H9 (cell line): Measurements from ENCODE around the gene CHEK1. TPM values are rescaled to one million over a fixed set of nuclear protein-coding genes. Genes with fewer than 3 reads are reported as not detected.

ENCODE experiments used
- DNase-seq: peaks from one replicate; pipeline ENCODE4 v3.0.0-alpha.2; 2017
- H2AFZ ChIP-seq: one replicate; pipeline ENCODE4 v1.6.1; 2013; ENCODE audit warnings: mild to moderate bottlenecking, low read length, control low read depth, moderate library complexity
- H2AK5ac ChIP-seq: 2 replicates; pipeline ENCODE4 v1.6.1; 2013; ENCODE audit warnings: low read length, control low read depth, mixed read lengths; ENCODE audit not compliant: insufficient read length
- H2BK120ac ChIP-seq: one replicate; pipeline ENCODE4 v1.6.1; 2013; ENCODE audit warnings: low read depth, mild to moderate bottlenecking, low read length, control low read depth, inconsistent platforms; ENCODE audit not compliant: poor library complexity, severe bottlenecking
- H2BK12ac ChIP-seq: 2 replicates; pipeline ENCODE4 v1.6.1; 2013; ENCODE audit warnings: low read length, control low read depth, mixed read lengths, low read depth; ENCODE audit not compliant: insufficient read length
- H2BK15ac ChIP-seq: 2 replicates; pipeline ENCODE4 v1.6.1; 2013; ENCODE audit warnings: low read depth, low read length, control low read depth
- H2BK20ac ChIP-seq: one replicate; pipeline ENCODE4 v1.6.1; 2013; ENCODE audit warnings: low read depth, mild to moderate bottlenecking, low read length, control low read depth, inconsistent platforms; ENCODE audit not compliant: poor library complexity, severe bottlenecking
- H2BK5ac ChIP-seq: 2 replicates; pipeline ENCODE4 v1.6.1; 2013; ENCODE audit warnings: low read length, control low read depth, mixed read lengths; ENCODE audit not compliant: insufficient read length
- H3K14ac ChIP-seq: 2 replicates; pipeline ENCODE4 v1.6.1; 2013; ENCODE audit warnings: low read length, control low read depth; ENCODE audit not compliant: insufficient read depth
- H3K18ac ChIP-seq: 2 replicates; pipeline ENCODE4 v1.6.1; 2013; ENCODE audit warnings: low read depth, mild to moderate bottlenecking, mixed read lengths, low read length, control low read depth; ENCODE audit not compliant: insufficient read length
- H3K23ac ChIP-seq: 2 replicates; pipeline ENCODE4 v1.6.1; 2013; ENCODE audit warnings: low read length, control low read depth, mixed read lengths, low read depth; ENCODE audit not compliant: insufficient read length
- H3K23me2 ChIP-seq: 2 replicates; pipeline ENCODE4 v1.6.1; 2013; ENCODE audit warnings: low read depth, mild to moderate bottlenecking, mixed read lengths, low read length, control low read depth; ENCODE audit not compliant: insufficient read length, poor library complexity, severe bottlenecking
- H3K27ac ChIP-seq: 2 replicates; pipeline ENCODE4 v1.5.1; 2013; ENCODE audit warnings: low read length, control low read depth, mixed read lengths, low read depth; ENCODE audit not compliant: insufficient read length
- H3K27me3 ChIP-seq: 2 replicates; pipeline ENCODE4 v1.6.1; 2013; ENCODE audit warnings: low read length, control low read depth, inconsistent platforms; ENCODE audit not compliant: insufficient read depth
- H3K4ac ChIP-seq: 2 replicates; pipeline ENCODE4 v1.6.1; 2013; ENCODE audit warnings: low read depth, mild to moderate bottlenecking, control low read depth, inconsistent platforms, low read length, moderate library complexity
- H3K4me1 ChIP-seq: 2 replicates; pipeline ENCODE4 v1.6.1; 2013; ENCODE audit warnings: low read length, control low read depth, inconsistent platforms; ENCODE audit not compliant: insufficient read depth
- H3K4me2 ChIP-seq: 2 replicates; pipeline ENCODE4 v1.6.1; 2013; ENCODE audit warnings: low read length, control low read depth, mixed read lengths; ENCODE audit not compliant: insufficient read length, insufficient read depth
- H3K56ac ChIP-seq: 2 replicates; pipeline ENCODE4 v1.6.1; 2013; ENCODE audit warnings: low read depth, mild to moderate bottlenecking, mixed read lengths, low read length, control low read depth; ENCODE audit not compliant: insufficient read length
- H3K79me1 ChIP-seq: 2 replicates; pipeline ENCODE4 v1.6.1; 2013; ENCODE audit warnings: low read depth, mild to moderate bottlenecking, moderate library complexity, low read length, control low read depth, inconsistent platforms; ENCODE audit not compliant: insufficient read depth, poor library complexity, severe bottlenecking
- H3K79me2 ChIP-seq: 2 replicates; pipeline ENCODE4 v1.6.1; 2013; ENCODE audit warnings: low read length, control low read depth, inconsistent platforms; ENCODE audit not compliant: insufficient read depth
- H3K9ac ChIP-seq: 2 replicates; pipeline ENCODE4 v1.6.1; 2013; ENCODE audit warnings: low read length, control low read depth, mixed read lengths; ENCODE audit not compliant: insufficient read length; ENCODE audit errors: extremely low read depth
- H3K9me3 ChIP-seq: one replicate; pipeline ENCODE4 v1.6.1; 2013; ENCODE audit warnings: low read depth, low read length, inconsistent platforms; ENCODE audit not compliant: control insufficient read depth
- H3T11ph ChIP-seq: one replicate; pipeline ENCODE4 v1.6.1; 2013; ENCODE audit warnings: mild to moderate bottlenecking, low read length, control low read depth, inconsistent platforms
- H4K20me1 ChIP-seq: one replicate; pipeline ENCODE4 v1.6.1; 2013; ENCODE audit not compliant: control insufficient read depth, insufficient read length, insufficient read depth
- H4K5ac ChIP-seq: 2 replicates; pipeline ENCODE4 v1.6.1; 2013; ENCODE audit warnings: low read depth, mild to moderate bottlenecking, mixed read lengths, low read length, control low read depth; ENCODE audit not compliant: insufficient read length
- H4K8ac ChIP-seq: replicated peaks from 2 replicates; pipeline ENCODE4 v1.6.1; 2013; ENCODE audit warnings: low read length, control low read depth, mixed read lengths, low read depth; ENCODE audit not compliant: insufficient read length
- H4K91ac ChIP-seq: 2 replicates; pipeline ENCODE4 v1.6.1; 2013; ENCODE audit warnings: low read depth, mild to moderate bottlenecking, moderate library complexity, mixed read lengths, low read length, control low read depth; ENCODE audit not compliant: insufficient read length
- H3K27ac Mint-ChIP-seq, 3 experiments: 2 replicates in 2 of 3; 3 replicates in 1 of 3; pipeline ENCODE4 v1.8.0; 2020 to 2021; ENCODE audit warnings: mixed read lengths in 3 of 3, mild to moderate bottlenecking in 1 of 3, moderate library complexity in 1 of 3
- H3K27me3 Mint-ChIP-seq: 2 replicates; pipeline ENCODE4 v1.8.0; 2021; ENCODE audit warnings: low read depth, mild to moderate bottlenecking, moderate library complexity, mixed read lengths
- H3K36me3 Mint-ChIP-seq, 3 experiments: 2 replicates in 2 of 3; 3 replicates in 1 of 3; pipeline ENCODE4 v1.8.0; 2020 to 2021; ENCODE audit warnings: low read depth in 3 of 3, mixed read lengths in 3 of 3; ENCODE audit not compliant: insufficient read depth in 1 of 3
- H3K4me1 Mint-ChIP-seq, 2 experiments: 2 replicates each; pipeline ENCODE4 v1.8.0; 2020; ENCODE audit warnings: mixed read lengths in 2 of 2
- H3K4me3 Mint-ChIP-seq, 2 experiments: 2 replicates in 1 of 2; 3 replicates in 1 of 2; pipeline ENCODE4 v1.8.0; 2020 to 2021; ENCODE audit warnings: mild to moderate bottlenecking in 2 of 2, mixed read lengths in 2 of 2, moderate library complexity in 1 of 2
- H3K9me3 Mint-ChIP-seq, 2 experiments: 2 replicates in 1 of 2; 3 replicates in 1 of 2; pipeline ENCODE4 v1.8.0; 2020; ENCODE audit warnings: mild to moderate bottlenecking in 2 of 2, mixed read lengths in 2 of 2, moderate library complexity in 1 of 2
- WGBS: extraction: QIAGEN DNeasy Blood & Tissue Kit; methylation state at CpG from one replicate; pipeline ENCODE4 v1.1.7; 2013; ENCODE audit warnings: missing lambda C conversion rate, low lambda C conversion rate, mixed read lengths; ENCODE audit not compliant: insufficient read length; ENCODE audit errors: extremely low coverage; 5-methylcytosine and 5-hydroxymethylcytosine counted together
- total RNA-seq: library from RNA; stranded (reverse); gene quantifications from 2 replicates; pipeline ENCODE4 v1.2.1, GENCODE V29; 2021
- TF ChIP-seq, protein P1 (sequence below): fragments of 200-600 bp; sonication (generic); conservative IDR thresholded peaks from 3 replicates; pipeline ENCODE4 v1.8.0; 2021; ENCODE audit warnings: antibody characterized with exemption, mild to moderate bottlenecking

Gene CHEK1
- total RNA-seq, 1 experiment from 2014 or later: 126 TPM

DNA sequence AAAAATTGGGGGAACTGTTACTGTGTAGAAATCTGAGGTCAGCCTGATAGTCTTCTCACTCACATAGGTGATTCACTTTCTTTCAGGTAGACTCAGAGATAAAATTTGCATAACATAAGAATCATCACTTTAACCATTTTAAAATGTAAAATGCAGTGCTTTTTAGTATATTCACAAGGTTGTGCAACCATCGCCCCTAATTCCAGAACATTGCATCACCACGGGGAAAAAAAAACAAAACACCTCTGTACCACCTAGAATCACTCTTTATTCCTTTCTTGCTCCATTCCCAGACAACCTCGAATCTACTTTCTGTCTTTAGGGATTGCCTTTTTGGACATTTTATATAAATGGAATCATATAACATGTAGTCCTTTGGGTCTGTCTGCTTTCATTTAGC lies 20.9 kb downstream of the CHEK1 start:
- Mint-ChIP-seq H3K4me1 (no peaks in the 10 kb centered on the region), H3K36me3 (peaks cover 26 to 87% (median 77%) of the 10 kb centered on the region in 3 experiments; a peak in 6 of 7 replicates)

More for the DNA sequence above, 20.9 kb downstream of the CHEK1 start:
- no peak overlapping the region for H3K9ac ChIP-seq
- no peaks in the 10 kb centered on the region for H3K23me2 ChIP-seq
- H4K91ac ChIP-seq: no peak overlapping the region
- H4K5ac ChIP-seq: no peak overlapping the region
- no peak overlapping the region for H2AFZ ChIP-seq
- H3K27ac ChIP-seq: no peak overlapping the region
- H2BK15ac ChIP-seq: no peak overlapping the region
- no peak overlapping the region for H4K8ac ChIP-seq
- no peak overlapping the region for H3K56ac ChIP-seq
- no peaks in the 10 kb centered on the region for H3K9me3 ChIP-seq
- no peak overlapping the region for H3K4me2 ChIP-seq
- Mint-ChIP-seq H3K27me3 (no peaks in the 10 kb centered on the region), H3K27ac (no peak overlapping the region), H3K9me3 (no peaks in the 10 kb centered on the region), H3K4me3 (no peak overlapping the region)
- TF ChIP-seq, protein P1, sequence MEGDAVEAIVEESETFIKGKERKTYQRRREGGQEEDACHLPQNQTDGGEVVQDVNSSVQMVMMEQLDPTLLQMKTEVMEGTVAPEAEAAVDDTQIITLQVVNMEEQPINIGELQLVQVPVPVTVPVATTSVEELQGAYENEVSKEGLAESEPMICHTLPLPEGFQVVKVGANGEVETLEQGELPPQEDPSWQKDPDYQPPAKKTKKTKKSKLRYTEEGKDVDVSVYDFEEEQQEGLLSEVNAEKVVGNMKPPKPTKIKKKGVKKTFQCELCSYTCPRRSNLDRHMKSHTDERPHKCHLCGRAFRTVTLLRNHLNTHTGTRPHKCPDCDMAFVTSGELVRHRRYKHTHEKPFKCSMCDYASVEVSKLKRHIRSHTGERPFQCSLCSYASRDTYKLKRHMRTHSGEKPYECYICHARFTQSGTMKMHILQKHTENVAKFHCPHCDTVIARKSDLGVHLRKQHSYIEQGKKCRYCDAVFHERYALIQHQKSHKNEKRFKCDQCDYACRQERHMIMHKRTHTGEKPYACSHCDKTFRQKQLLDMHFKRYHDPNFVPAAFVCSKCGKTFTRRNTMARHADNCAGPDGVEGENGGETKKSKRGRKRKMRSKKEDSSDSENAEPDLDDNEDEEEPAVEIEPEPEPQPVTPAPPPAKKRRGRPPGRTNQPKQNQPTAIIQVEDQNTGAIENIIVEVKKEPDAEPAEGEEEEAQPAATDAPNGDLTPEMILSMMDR: no peak
- no peak overlapping the region for H2BK12ac ChIP-seq
- H3T11ph ChIP-seq: no peak overlapping the region
- no peaks in the 10 kb centered on the region for H3K27me3 ChIP-seq
- WGBS: no CpG with 5 or more reads among the region's 3 CpGs
- no peaks in the 10 kb centered on the region for H3K4me1 ChIP-seq
- no peak overlapping the region for H2BK5ac ChIP-seq
- H3K14ac ChIP-seq: no peak overlapping the region
- no peak overlapping the region for H2BK120ac ChIP-seq
- no peak for DNase-seq
- no peak overlapping the region for H3K4ac ChIP-seq
- no peak overlapping the region for H2BK20ac ChIP-seq
- H2AK5ac ChIP-seq: no peak overlapping the region
- no peaks in the 10 kb centered on the region for H3K79me1 ChIP-seq
- no peak overlapping the region for H3K23ac ChIP-seq
- no peaks in the 10 kb centered on the region for H4K20me1 ChIP-seq
- 0 out of 2 replicates have a peak, but pooled peaks cover under 1% of the 10 kb centered on the region for H3K79me2 ChIP-seq
- no peak overlapping the region for H3K18ac ChIP-seq
